ENCODE data around the gene HDHD2.
"Not testable (repeated sequence)": the region's sequence is repeated elsewhere in the genome, so short reads cannot be mapped to it uniquely, and the experiment has no call there.

The HDHD2 gene

GRCh38 chr18:47163241-47163640 lies 12.9 kb upstream of the HDHD2 start:
- no peak overlapping the region for H3K27ac Mint-ChIP-seq
- peaks cover 10% of the 10 kb centered on the region for H3K36me3 Mint-ChIP-seq
- H3K27me3 Mint-ChIP-seq: no peaks in the 10 kb centered on the region
- no peak overlapping the region for H3K4me3 Mint-ChIP-seq
- no peaks in the 10 kb centered on the region for H3K9me3 Mint-ChIP-seq
- peaks cover 46% of the 10 kb centered on the region for H3K4me1 Mint-ChIP-seq

GRCh38 chr18:47160256-47160655 lies 10.0 kb upstream of the HDHD2 start:
- Mint-ChIP-seq H3K4me3 (no peak overlapping the region), H3K27me3 (no peaks in the 10 kb centered on the region), H3K4me1 (peaks cover 33% of the 10 kb centered on the region), H3K27ac (no peak overlapping the region), H3K36me3 (peaks cover 11% of the 10 kb centered on the region), H3K9me3 (no peaks in the 10 kb centered on the region)

- H3K36me3 Mint-ChIP-seq, H3K27me3 Mint-ChIP-seq, H3K9me3 Mint-ChIP-seq, H3K4me3 Mint-ChIP-seq, H3K27ac Mint-ChIP-seq: not testable (repeated sequence)
- H3K4me1 Mint-ChIP-seq: peaks cover 20% of the 10 kb centered on the region
Observed at GRCh38 chr18:47158404-47158803, 8.1 kb upstream of the HDHD2 start.

GRCh38 chr18:47151439-47151838 lies 1.1 kb upstream of the HDHD2 start:
- Mint-ChIP-seq H3K27ac (peak overlapping the region; percentile 98), H3K4me3 (peak overlapping the region; percentile 99), H3K27me3 (no peaks in the 10 kb centered on the region), H3K4me1 (peaks cover 44% of the 10 kb centered on the region), H3K9me3 (no peaks in the 10 kb centered on the region), H3K36me3 (peaks cover 9% of the 10 kb centered on the region)

GRCh38 chr18:47150824-47151366 lies 595 bp upstream of the HDHD2 start:
- peaks cover 48% of the 10 kb centered on the region for H3K4me1 Mint-ChIP-seq
- H3K27ac Mint-ChIP-seq: peak overlapping the region; percentile 98
- H3K4me3 Mint-ChIP-seq: peak overlapping the region; percentile 99
- H3K36me3 Mint-ChIP-seq: peaks cover 5% of the 10 kb centered on the region
- no peaks in the 10 kb centered on the region for H3K9me3 Mint-ChIP-seq
- no peaks in the 10 kb centered on the region for H3K27me3 Mint-ChIP-seq

- H3K27ac Mint-ChIP-seq: peak overlapping the region; percentile 98
Observed at GRCh38 chr18:47149457-47150028, 757 bp downstream of the HDHD2 start.

GRCh38 chr18:47146206-47146605 lies 4.1 kb downstream of the HDHD2 start:
- Mint-ChIP-seq H3K27me3 (no peaks in the 10 kb centered on the region), H3K27ac (no peak overlapping the region), H3K36me3 (peaks cover 7% of the 10 kb centered on the region), H3K4me3 (no peak overlapping the region), H3K4me1 (peaks cover 80% of the 10 kb centered on the region), H3K9me3 (no peaks in the 10 kb centered on the region)

More at GRCh38 chr18:47149457-47150028, 757 bp downstream of the HDHD2 start:
- H3K27me3 Mint-ChIP-seq: no peaks in the 10 kb centered on the region
- H3K4me1 Mint-ChIP-seq: peaks cover 62% of the 10 kb centered on the region
- no peaks in the 10 kb centered on the region for H3K9me3 Mint-ChIP-seq
- H3K4me3 Mint-ChIP-seq: peak overlapping the region; percentile 99
- H3K36me3 Mint-ChIP-seq: peaks cover 5% of the 10 kb centered on the region

GRCh38 chr18:47143899-47144485 lies 6.3 kb downstream of the HDHD2 start:
- Mint-ChIP-seq H3K27me3 (no peaks in the 10 kb centered on the region), H3K4me3 (no peak overlapping the region), H3K27ac (no peak overlapping the region), H3K9me3 (no peaks in the 10 kb centered on the region), H3K4me1 (peaks cover 66% of the 10 kb centered on the region), H3K36me3 (peaks cover 7% of the 10 kb centered on the region)

GRCh38 chr18:47143153-47143552 lies 7.1 kb downstream of the HDHD2 start:
- Mint-ChIP-seq H3K27me3 (no peaks in the 10 kb centered on the region), H3K27ac (no peak overlapping the region), H3K9me3 (no peaks in the 10 kb centered on the region), H3K4me3 (no peak overlapping the region), H3K36me3 (peaks cover 9% of the 10 kb centered on the region), H3K4me1 (peaks cover 66% of the 10 kb centered on the region)

- Mint-ChIP-seq H3K9me3 (no peaks in the 10 kb centered on the region), H3K27ac (no peak overlapping the region), H3K27me3 (no peaks in the 10 kb centered on the region), H3K4me3 (no peak overlapping the region), H3K36me3 (peaks cover 8% of the 10 kb centered on the region), H3K4me1 (peaks cover 53% of the 10 kb centered on the region)
Observed at GRCh38 chr18:47141289-47141688, 9.0 kb downstream of the HDHD2 start.

GRCh38 chr18:47121146-47121545 lies 29.2 kb downstream of the HDHD2 start:
- Mint-ChIP-seq H3K4me3 (no peak overlapping the region), H3K27ac (no peak overlapping the region), H3K4me1 (peaks cover 19% of the 10 kb centered on the region), H3K36me3 (peaks cover 31% of the 10 kb centered on the region), H3K9me3 (no peaks in the 10 kb centered on the region), H3K27me3 (no peaks in the 10 kb centered on the region)

- peaks cover 26% of the 10 kb centered on the region for H3K36me3 Mint-ChIP-seq
- H3K27me3 Mint-ChIP-seq: no peaks in the 10 kb centered on the region
- H3K27ac Mint-ChIP-seq: peak overlapping the region; percentile 66
- H3K9me3 Mint-ChIP-seq: no peaks in the 10 kb centered on the region
- peaks cover 19% of the 10 kb centered on the region for H3K4me1 Mint-ChIP-seq
- H3K4me3 Mint-ChIP-seq: no peak overlapping the region
Observed at GRCh38 chr18:47120428-47120827, 29.9 kb downstream of the HDHD2 start.

GRCh38 chr18:47118981-47119380 lies 31.3 kb downstream of the HDHD2 start:
- Mint-ChIP-seq H3K27ac (no peak overlapping the region), H3K4me3 (no peak overlapping the region), H3K36me3 (peaks cover 21% of the 10 kb centered on the region)

GRCh38 chr18:47115205-47115604 lies 35.1 kb downstream of the HDHD2 start:
- Mint-ChIP-seq H3K4me1 (peaks cover 2% of the 10 kb centered on the region), H3K4me3 (no peak overlapping the region), H3K27me3 (no peaks in the 10 kb centered on the region), H3K27ac (no peak overlapping the region), H3K9me3 (no peaks in the 10 kb centered on the region), H3K36me3 (peaks cover 8% of the 10 kb centered on the region)

More at GRCh38 chr18:47118981-47119380, 31.3 kb downstream of the HDHD2 start:
- Mint-ChIP-seq H3K9me3 (no peaks in the 10 kb centered on the region), H3K4me1 (peaks cover 19% of the 10 kb centered on the region), H3K27me3 (no peaks in the 10 kb centered on the region)

- Mint-ChIP-seq H3K4me3 (no peak overlapping the region), H3K4me1 (no peaks in the 10 kb centered on the region), H3K36me3 (peaks cover 10% of the 10 kb centered on the region), H3K9me3 (no peaks in the 10 kb centered on the region), H3K27ac (no peak overlapping the region), H3K27me3 (no peaks in the 10 kb centered on the region)
Observed at GRCh38 chr18:47113796-47114540, 36.3 kb downstream of the HDHD2 start.
